ENCODE results near the gene DGKE. TPM values are rescaled to one million over a fixed set of nuclear protein-coding genes. Genes with fewer than 3 reads are reported as not detected.

Gene DGKE
- total and polyA plus RNA-seq, 7 donors = 0.38 to 3.2 (median 0.76) TPM

GRCh38 chr17:56819030-56819429 lies 14.9 kb upstream of the DGKE start:
- Histone ChIP-seq H3K9me3 (no peaks in the 10 kb centered on the region), H3K4me1 (peaks cover 4% of the 10 kb centered on the region), H3K36me3 (ENCODE audit: insufficient read depth in 1 of 2, low read depth in 1 of 2) (no peaks in the 10 kb centered on the region), H3K27me3 (ENCODE audit: insufficient read depth in 3 of 3, low read length in 2 of 3) (no peaks in the 10 kb centered on the region), H3K4me3 (no peak overlapping the region), H3K27ac (no peak overlapping the region)
- ATAC-seq (peak in 1 of 4 donors; percentile 25), DNase-seq (no peak)
- TF ChIP-seq, protein P1, sequence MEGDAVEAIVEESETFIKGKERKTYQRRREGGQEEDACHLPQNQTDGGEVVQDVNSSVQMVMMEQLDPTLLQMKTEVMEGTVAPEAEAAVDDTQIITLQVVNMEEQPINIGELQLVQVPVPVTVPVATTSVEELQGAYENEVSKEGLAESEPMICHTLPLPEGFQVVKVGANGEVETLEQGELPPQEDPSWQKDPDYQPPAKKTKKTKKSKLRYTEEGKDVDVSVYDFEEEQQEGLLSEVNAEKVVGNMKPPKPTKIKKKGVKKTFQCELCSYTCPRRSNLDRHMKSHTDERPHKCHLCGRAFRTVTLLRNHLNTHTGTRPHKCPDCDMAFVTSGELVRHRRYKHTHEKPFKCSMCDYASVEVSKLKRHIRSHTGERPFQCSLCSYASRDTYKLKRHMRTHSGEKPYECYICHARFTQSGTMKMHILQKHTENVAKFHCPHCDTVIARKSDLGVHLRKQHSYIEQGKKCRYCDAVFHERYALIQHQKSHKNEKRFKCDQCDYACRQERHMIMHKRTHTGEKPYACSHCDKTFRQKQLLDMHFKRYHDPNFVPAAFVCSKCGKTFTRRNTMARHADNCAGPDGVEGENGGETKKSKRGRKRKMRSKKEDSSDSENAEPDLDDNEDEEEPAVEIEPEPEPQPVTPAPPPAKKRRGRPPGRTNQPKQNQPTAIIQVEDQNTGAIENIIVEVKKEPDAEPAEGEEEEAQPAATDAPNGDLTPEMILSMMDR (IDR thresholded peaks at IDR 0.05) = no peak
- 91 to 97% (median 94%) methylated on average over 2 of the region's 2 CpGs for WGBS, 3 donors
- intact Hi-C loops (cut with DNase I) = loop anchor here (1.0 to 2.0 kb wide), 2 partner anchors 120 to 122 kb away; no protein-coding TSS in a partner anchor

DNA sequence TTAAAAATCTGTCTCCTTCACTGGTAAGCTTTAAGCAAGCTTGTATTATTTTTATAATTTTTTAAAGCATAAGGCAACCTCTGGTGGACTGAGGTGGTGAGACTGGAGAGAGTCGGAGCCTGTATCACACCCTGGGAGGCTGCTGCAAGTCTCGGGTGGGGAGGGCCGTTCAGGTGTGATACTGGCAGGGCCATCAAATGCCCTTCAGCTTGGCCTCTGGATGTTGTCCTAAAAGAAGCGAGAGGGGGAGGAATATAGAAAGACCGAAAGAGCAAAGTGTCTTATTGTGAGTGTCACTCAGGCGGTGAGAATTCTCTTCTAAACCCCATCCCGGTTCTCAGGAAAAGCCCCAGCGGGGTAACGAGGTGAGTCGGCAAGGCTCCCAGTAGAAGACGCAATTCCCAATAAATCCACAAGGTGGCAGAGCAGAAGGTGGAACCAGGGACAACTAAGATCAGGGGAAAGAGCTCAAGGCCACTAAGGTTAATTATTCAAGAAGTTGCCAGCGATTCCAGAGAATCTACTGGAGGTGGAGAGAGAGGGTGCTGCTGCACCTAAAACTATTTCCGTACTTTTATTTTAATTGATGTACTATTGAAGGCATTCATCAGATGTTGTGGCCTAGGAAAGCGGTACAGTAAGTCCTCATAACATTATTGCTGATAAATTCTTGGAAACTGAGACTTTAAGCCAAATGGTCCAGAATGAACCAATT lies 14.4 kb upstream of the DGKE start:
- TF ChIP-seq, protein P1 (IDR thresholded peaks at IDR 0.05) = peak; percentile 89
- no peaks in the 10 kb centered on the region for H3K27me3 ChIP-seq (ENCODE audit: insufficient read depth in 3 of 3, low read length in 2 of 3)
- no peak overlapping the region for H3K27ac ChIP-seq
- H3K36me3 ChIP-seq (ENCODE audit: insufficient read depth in 1 of 2, low read depth in 1 of 2) = no peaks in the 10 kb centered on the region
- H3K4me1 ChIP-seq = peaks cover 4% of the 10 kb centered on the region
- intact Hi-C loops (cut with DNase I) = loop anchor here (1.0 to 2.0 kb wide), 2 partner anchors 120 to 121 kb away; no protein-coding TSS in a partner anchor
- H3K9me3 ChIP-seq = no peaks in the 10 kb centered on the region
- DNase-seq = peak in 1 of 2 donors; percentile 27
- H3K4me3 ChIP-seq = no peak overlapping the region
- peak; percentile 77 to 91 (median 82) for ATAC-seq
- WGBS, 3 donors = 21 to 28% (median 25%) methylated on average over 14 of the region's 14 CpGs

DNA sequence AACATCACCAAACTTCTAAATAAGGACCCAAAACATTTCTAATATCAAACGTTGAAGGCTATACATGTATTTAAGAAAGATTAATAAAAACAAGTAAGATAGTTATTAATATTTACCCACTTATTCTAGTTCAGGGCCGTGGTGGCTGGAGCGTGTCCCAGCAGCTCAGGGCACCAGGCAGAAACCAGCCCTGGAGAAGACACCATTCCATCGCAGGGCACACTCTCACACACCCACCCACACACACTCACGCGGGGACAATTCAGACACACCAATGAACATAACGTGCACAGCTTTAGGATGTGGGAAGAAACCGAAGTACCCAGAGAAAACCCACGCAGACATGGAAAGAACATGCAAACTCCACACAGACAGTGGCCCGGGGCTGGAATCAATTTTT lies 13.7 kb upstream of the DGKE start:
- Histone ChIP-seq H3K4me3 (no peak overlapping the region), H3K36me3 (ENCODE audit: insufficient read depth in 1 of 2, low read depth in 1 of 2) (no peaks in the 10 kb centered on the region), H3K9me3 (no peaks in the 10 kb centered on the region), H3K27ac (no peak overlapping the region), H3K27me3 (ENCODE audit: insufficient read depth in 3 of 3, low read length in 2 of 3) (no peaks in the 10 kb centered on the region), H3K4me1 (peaks cover 4% of the 10 kb centered on the region)
- intact Hi-C loops (cut with DNase I) = no loop called here
- 80 to 83% (median 82%) methylated on average over 10 of the region's 10 CpGs for WGBS, 3 donors
- DNase-seq (no peak), ATAC-seq (no peak)
- TF ChIP-seq, protein P1 (IDR thresholded peaks at IDR 0.05) = no peak

DNA sequence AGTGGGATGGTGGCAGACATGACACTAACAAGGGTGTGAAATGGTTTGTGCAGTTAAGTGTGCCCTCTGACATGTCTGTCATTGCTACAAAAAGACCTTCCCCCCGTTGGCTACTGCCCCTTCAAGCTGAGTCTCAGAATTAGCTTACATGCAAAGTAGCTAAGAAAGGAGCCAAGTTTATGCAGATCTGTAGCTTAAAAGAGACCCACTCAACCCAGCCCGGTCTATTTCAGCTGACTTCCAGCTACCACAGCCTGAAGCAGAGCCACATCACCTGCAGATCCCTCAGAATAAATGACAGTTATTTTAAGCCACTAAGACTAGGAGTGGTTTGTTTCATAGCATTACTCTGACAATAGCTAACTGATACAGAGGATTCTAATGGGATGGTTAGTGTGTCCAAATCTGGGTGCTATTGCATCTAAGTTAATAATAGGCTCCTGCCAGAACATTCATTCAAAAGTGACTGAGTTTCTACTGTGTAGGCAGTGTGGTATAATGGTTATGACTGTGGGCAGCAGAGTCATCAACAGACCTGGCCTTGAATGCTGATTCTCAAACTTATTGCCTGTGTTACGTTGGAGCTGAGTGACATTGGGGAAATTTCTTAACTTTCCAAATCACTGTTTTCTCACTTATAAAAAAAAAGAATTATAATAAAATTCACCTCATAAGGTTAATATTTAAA lies 12.0 kb upstream of the DGKE start:
- no peak overlapping the region for H3K27ac ChIP-seq
- H3K4me3 ChIP-seq = no peak overlapping the region
- DNase-seq (no peak), ATAC-seq (no peak)
- TF ChIP-seq, protein P1 (IDR thresholded peaks at IDR 0.05) = no peak
- H3K36me3 ChIP-seq (ENCODE audit: insufficient read depth in 1 of 2, low read depth in 1 of 2) = no peaks in the 10 kb centered on the region
- H3K27me3 ChIP-seq (ENCODE audit: insufficient read depth in 3 of 3, low read length in 2 of 3) = no peaks in the 10 kb centered on the region
- H3K4me1 ChIP-seq = peaks cover 4% of the 10 kb centered on the region
- H3K9me3 ChIP-seq = no peaks in the 10 kb centered on the region
- intact Hi-C loops (cut with DNase I) = no loop called here
- 79 to 88% (median 87%) methylated on average over 3 of the region's 3 CpGs for WGBS, 3 donors
